ENCODE data around the gene C19orf85. TPM values are rescaled to one million over a fixed set of nuclear protein-coding genes. Genes with fewer than 3 reads are reported as not detected.
A peak's percentile ranks its signal among the peaks of the same experiment; 100 is the strongest.

Gene C19orf85
- polyA plus RNA-seq, 2 of the 4 experiments (the other 2 are of a cell fraction), result not detected

DNA sequence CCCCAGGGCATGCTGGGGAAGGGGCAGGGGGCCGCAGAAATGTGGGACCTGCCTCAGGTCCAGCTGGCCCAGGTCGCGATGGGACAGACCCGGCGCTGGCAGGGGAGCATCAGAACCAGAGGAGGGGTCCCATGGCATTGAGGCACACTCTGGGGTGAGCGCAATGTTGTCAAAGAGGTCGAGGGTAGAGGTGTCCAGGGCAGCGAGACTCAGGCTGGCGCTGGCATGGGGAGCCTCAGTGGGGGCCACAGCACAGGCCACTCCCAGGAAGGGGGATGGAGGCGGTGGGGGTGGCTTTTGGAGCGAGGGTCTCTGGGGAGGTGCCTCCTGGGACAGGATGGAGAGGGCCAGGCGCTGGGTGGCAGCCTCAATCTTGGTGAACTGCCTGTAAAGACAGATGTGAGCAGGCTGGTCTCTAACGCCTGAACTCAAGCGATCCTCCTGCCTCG, 944 bp downstream of the C19orf85 start:
- Histone ChIP-seq H3K27ac (no peak overlapping the region), H3K9me3 (no peaks in the 10 kb centered on the region), H3K4me2 (no peak overlapping the region), H3K4me1 (peaks cover 19% of the 10 kb centered on the region), H3K4me3 (no peak overlapping the region)
- DNase-seq (ENCODE audit: low read depth in 1 of 2, low spot score in 1 of 2) (no peak), ATAC-seq (no peak), FAIRE-seq (no peak)
- ChIA-PET CTCF (interaction anchor here (1.0 to 6.9 kb wide), 5 partner anchors 10 to 45 kb away, joined by 4 to 89 read pairs (median 4); partner anchors contain the start of gene ZNF628), POLR2A (interaction anchor here (1.0 kb wide), 1 partner anchor 56 kb away, joined by 4 read pairs; the partner anchor contains the start of gene UBE2S)
- 62% methylated on average over 15 of the region's 15 CpGs for WGBS (ENCODE audit: missing lambda C conversion rate)
- TF ChIP-seq FOSB (CRISPR knock-in tag; IDR thresholded peaks at IDR 0.05) (no peak), EP300 (IDR thresholded peaks at IDR 0.05) (no peak), EHMT2 (IDR thresholded peaks at IDR 0.05; ENCODE audit: low read depth) (no peak), ZFP36 (IDR thresholded peaks at IDR 0.05; ENCODE audit: borderline replicate concordance, partially characterized antibody) (no peak), TFCP2L1 (CRISPR knock-in tag; IDR thresholded peaks at IDR 0.05) (no peak), SMC3 (IDR thresholded peaks at IDR 0.05) (no peak), JUNB (IDR thresholded peaks at IDR 0.05) (no peak), KDM5A (IDR thresholded peaks at IDR 0.05) (no peak), CHD2 (IDR thresholded peaks at IDR 0.05; ENCODE audit: low read length, partially characterized antibody) (no peak), CEBPB (IDR thresholded peaks at IDR 0.05) (no peak)
- TF ChIP-seq, protein P1, sequence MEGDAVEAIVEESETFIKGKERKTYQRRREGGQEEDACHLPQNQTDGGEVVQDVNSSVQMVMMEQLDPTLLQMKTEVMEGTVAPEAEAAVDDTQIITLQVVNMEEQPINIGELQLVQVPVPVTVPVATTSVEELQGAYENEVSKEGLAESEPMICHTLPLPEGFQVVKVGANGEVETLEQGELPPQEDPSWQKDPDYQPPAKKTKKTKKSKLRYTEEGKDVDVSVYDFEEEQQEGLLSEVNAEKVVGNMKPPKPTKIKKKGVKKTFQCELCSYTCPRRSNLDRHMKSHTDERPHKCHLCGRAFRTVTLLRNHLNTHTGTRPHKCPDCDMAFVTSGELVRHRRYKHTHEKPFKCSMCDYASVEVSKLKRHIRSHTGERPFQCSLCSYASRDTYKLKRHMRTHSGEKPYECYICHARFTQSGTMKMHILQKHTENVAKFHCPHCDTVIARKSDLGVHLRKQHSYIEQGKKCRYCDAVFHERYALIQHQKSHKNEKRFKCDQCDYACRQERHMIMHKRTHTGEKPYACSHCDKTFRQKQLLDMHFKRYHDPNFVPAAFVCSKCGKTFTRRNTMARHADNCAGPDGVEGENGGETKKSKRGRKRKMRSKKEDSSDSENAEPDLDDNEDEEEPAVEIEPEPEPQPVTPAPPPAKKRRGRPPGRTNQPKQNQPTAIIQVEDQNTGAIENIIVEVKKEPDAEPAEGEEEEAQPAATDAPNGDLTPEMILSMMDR (IDR thresholded peaks at IDR 0.05), result no peak
- TF ChIP-seq, protein P2, sequence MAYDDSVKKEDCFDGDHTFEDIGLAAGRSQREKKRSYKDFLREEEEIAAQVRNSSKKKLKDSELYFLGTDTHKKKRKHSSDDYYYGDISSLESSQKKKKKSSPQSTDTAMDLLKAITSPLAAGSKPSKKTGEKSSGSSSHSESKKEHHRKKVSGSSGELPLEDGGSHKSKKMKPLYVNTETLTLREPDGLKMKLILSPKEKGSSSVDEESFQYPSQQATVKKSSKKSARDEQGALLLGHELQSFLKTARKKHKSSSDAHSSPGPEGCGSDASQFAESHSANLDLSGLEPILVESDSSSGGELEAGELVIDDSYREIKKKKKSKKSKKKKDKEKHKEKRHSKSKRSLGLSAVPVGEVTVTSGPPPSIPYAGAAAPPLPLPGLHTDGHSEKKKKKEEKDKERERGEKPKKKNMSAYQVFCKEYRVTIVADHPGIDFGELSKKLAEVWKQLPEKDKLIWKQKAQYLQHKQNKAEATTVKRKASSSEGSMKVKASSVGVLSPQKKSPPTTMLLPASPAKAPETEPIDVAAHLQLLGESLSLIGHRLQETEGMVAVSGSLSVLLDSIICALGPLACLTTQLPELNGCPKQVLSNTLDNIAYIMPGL (CRISPR knock-in tag; IDR thresholded peaks at IDR 0.05; ENCODE audit: borderline replicate concordance), result no peak
- TF ChIP-seq, protein P3, sequence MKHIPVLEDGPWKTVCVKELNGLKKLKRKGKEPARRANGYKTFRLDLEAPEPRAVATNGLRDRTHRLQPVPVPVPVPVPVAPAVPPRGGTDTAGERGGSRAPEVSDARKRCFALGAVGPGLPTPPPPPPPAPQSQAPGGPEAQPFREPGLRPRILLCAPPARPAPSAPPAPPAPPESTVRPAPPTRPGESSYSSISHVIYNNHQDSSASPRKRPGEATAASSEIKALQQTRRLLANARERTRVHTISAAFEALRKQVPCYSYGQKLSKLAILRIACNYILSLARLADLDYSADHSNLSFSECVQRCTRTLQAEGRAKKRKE (CRISPR knock-in tag; IDR thresholded peaks at IDR 0.05; ENCODE audit: low read depth), result no peak

DNA sequence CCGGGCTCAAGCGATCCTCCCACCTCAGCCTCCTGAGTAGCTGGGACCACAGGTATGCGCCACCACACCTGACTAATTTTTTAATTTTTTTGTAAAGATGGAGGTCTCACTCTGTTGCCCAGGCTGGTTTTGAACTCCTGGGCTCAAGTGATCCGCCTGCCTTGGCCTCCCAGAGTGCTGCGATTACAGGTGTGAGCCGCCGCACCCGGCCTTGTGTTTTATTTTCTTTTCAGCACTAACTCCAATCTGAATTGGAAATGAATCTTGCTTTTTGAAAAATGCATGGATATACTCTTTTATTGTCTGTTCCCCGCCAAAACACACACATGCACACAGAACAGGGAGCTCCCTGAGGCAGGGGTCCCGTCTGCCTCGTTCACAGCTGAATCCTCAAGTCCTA, 1.8 kb downstream of the C19orf85 start:
- peak overlapping the region in 1 of 2 experiments; percentile 85; a peak in 2 of 6 replicates for H3K27ac ChIP-seq
- ChIA-PET CTCF (interaction anchor here (1.0 to 6.9 kb wide), 5 partner anchors 9 to 44 kb away, joined by 4 to 89 read pairs (median 4); partner anchors contain the start of gene ZNF628), POLR2A (interaction anchor here (0.6 to 1.6 kb wide), 3 partner anchors 14 to 55 kb away, joined by 4 to 22 read pairs (median 4); partner anchors contain the start of genes UBE2S and ZNF628)
- H3K4me3 ChIP-seq, result no peak overlapping the region; the same call in 2 of the 3 replicates
- no peaks in the 10 kb centered on the region for H3K9me3 ChIP-seq
- 84% methylated on average over 11 of the region's 11 CpGs for WGBS (ENCODE audit: missing lambda C conversion rate)
- no peak for FAIRE-seq
- DNase-seq (ENCODE audit: low read depth in 1 of 2, low spot score in 1 of 2), result no peak
- H3K4me2 ChIP-seq, result peak overlapping the region; percentile 93; the same call in 2 of the 3 replicates
- H3K4me1 ChIP-seq, result peaks cover 14% of the 10 kb centered on the region; the same call in 2 of the 3 replicates
- no peak for TF ChIP-seq TP53 (CRISPR knock-in tag; IDR thresholded peaks at IDR 0.05)
- no peak for TF ChIP-seq MAZ (IDR thresholded peaks at IDR 0.05; ENCODE audit: borderline replicate concordance, low read depth, low read length)
- no peak for TF ChIP-seq NFE2L2 (conservative IDR thresholded peaks at IDR 0.05; ENCODE audit: low read length)
- no peak for TF ChIP-seq JUN (IDR thresholded peaks at IDR 0.05)
- no peak for ATAC-seq
